ENCODE results near the gene INSRR.

The INSRR gene

DNA sequence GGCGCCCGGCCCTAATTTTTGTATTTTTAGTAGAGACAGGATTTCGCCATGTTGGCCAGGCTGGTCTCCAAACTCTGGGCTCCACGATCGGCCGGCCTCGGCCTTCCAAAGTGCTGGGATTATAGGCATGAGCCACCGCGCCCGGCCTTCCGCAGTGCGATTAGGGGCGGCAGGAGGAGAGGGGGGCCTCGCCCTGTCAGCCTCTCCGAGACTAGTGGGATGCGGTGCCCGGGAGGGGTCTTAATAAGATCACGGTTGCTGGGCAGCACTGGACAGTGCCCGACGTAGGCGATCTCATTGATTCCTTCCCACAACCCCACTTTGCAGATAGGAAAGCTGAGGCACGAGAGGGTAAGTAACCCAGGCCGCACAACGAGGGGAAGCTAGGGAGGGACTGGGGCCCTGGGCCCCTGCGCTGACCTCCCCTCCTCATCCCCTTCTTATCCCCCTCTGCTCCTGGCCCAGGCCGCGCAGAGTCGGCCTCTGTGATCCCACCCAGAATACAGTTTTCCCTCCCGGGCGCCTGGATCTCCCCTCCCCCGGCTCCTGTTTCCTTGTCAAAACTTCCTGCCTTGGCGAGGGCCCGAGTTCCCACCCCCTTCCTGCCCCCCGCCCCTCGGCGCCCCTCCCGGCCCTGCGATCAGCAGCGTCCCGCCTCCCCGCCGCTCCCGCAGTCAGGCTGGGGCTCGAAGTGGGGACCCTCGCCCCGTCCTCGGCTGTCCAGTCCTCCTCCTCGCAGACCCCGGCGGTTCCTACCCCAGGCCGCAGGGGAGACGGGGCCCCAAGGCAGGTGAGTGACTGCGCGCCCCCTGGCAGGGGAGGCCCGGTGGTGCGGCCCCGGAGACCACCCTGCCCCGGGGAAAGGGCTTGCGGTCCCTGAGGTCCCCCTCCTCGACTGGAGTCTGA is 34.4 kb upstream of the INSRR start, which contains the start of gene PEAR1:
Gene PEAR1, plus strand, starts transcription at position 671 of the 906 bp plus-strand sequence. CDS start 10,209 bp downstream, outside the sequence.
- no peak for DNase-seq

DNA sequence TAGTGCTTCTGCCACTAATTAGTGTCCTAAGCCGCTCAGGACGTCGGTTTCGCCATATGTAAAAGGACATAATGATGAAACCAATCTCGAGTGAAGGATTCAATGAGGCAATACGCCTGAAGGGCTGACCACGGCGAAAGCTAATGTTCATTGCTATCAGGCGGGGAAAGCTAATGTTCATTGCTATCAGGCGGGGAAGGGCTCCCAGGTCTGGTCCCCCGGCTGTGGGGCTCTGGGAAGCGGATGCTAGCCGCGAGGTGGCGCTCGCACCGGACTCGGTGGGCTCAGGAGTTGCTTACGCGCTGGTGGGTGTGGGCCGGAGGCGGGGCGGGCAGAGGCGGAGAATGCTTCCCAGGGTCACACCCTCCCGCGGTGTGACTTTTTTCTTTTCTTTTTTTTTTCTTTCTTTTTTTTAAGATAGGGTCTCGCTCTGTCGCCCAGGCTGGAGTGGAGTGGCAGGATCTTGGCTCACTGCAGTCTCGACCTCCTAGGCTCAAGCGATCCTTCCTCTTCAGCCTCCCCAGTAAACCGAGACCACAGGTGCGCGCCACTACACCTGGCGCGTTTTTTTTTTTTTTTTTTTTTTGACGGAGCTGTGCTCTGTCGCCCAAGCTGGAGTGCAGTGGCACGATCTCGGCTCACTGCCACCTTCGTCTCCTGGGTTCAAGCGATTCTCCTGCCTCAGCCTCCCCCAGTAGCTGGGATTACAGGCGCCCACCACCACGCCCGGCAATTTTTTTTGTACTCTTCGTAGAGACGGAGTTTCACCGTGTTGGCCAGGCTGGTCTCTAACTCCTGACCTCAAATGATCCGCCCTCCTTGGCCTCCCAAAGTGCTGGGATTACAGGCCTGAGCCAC is 33.5 kb upstream of the INSRR start:
- peak; percentile 87 for DNase-seq

DNA sequence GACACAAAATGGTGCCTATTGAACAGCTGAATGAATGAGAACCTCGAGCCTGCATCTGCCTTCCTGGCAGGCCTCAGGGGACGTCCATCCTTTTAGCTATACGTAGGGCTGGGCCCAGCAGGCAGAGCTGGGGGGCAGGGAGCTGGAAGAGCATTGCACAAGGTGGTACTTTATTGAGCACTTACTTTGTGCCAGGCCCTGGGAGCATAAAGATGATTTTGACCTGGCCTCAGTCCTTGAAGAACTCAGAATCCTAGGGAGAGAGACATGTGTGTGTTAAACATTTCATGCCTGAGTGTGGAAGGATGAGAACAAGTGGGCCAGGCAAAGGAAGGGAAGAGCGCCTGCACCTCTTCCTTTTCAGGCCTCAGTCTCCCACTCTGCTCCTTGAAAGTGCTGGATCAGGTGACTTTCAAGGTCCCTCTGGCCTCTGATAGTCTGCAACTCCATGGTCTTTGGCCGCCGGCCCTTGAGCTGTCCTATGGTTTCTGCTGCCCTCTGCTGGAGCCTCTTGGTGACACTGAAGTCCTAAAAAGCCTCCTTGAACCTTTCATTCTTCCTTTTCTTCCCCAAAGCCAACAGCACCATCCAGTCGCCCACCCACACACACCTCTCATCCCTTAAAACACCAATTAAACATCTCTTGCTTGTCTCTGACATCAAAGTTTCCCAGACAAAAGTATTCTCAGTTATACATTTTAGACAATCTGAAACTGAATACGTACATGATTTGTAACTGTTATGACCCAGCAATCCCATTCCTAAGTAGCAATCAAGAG is 31.1 kb upstream of the INSRR start:
- peak; percentile 56 for DNase-seq

DNA sequence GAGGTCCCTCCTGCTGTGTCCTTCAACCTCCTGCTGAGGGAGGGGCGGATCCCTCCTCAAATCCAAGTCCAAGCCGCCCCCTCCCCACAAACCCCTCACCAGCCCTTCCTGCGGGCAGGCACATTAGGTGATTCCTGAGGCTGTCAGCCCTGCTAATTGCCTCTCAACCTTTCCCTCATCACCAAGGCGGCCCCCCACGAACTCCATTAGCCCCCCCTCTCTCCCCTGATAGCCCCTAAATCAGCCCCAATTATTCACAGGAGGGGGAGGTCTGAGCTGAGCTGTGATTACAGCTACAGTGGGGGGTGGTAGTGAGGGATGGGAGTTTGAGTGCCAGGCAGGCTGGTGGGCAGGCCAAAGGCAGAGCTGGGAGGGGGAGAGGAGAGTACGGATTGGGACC is 28.8 kb upstream of the INSRR start:
- no peak for DNase-seq

DNA sequence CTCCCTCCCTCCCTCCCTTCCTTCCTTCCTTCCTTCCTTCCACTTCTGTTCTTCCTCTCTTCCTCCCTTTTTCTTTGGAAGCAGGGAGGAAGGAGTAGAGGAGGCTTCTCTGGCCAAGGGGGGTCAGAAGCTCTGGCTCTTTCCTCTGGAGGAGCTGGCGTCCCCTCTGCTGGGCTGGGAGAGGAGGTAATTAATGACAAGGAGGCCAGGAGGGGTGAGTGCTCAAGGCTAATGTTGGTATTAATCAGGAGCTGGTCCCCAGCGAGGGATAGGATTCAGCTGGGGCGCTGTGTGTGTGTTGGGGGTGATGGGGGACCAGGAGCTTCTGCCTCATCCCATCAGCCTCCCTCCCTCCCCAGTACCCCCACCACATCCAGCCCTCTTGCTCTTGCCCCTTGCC is 28.4 kb upstream of the INSRR start:
- no peak for DNase-seq

DNA sequence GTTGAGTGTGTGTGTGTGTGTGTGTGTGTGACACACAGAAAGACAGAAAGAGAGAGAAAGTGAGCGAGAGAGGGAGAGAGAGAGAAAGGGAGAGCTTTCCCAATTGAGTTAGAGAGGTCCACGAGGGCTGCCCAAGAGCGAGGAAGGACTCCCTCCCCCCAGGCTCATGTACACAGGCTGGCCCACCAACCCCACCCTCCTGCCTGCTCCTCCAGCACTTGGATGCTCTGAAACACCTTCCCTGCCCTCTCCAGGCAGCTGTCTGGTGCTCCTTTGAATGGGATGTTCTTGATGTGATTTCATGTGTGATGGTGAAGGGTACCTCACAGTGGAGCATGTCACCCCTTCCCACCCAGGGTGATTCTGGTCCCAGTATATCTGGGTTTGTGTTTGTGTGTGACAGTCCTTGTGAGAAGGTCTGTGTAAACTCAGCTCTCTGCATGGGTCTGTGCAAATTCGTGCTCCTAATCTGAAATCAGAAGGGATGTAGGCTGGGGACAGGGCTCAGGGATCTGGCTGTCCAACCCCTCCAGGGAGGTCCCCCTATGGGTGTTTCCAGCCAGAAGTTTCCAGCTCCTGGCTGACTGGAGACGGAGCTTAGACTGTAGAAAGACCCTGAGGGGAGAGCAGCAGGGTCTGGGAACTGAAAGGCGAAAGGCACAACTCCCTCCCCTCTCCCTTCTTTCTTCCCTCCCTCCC is 27.8 kb upstream of the INSRR start:
- DNase-seq, result no peak

DNA sequence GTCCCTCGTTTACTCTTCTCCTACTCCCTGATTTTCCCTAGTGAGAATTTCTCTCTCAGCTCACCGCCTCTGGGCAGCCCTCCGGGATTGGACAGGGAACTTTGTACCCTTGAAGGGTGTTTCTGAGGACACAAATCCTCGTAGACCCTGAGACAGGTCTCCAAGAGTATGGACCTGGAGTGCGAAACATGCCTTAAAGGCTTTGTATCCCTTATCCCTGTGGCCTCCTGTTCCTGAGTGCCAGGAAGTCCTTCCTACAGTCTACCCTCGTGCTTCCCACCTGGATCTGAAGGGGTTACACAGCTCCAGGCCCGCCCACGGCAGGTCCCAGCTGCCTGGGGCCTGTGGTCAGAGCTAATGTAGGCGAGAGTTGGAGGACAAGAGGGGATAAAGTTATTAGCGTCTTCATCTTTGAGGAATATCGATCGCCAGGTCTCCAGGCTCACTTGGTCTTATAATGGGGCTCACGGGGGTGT is 27.0 kb upstream of the INSRR start:
- DNase-seq, result no peak

DNA sequence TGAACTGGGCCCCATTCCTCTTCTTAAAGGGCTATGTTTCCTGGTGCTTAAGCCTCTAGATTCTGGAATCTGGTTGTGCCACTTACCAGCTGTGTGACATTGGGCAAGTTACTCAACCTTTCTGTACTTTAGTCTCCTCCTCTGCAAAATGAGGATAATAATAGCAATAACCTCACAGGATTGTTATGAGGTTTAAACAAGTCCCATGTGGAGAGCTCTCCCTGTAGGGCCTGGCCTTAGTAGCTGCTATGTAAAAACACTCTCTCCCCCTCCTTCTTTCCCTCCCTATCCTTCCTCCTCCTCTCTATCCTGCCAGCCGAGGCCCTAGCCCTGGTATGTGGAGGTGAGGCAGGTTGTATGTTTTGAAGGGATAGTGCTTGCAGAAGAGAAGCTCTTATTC is 26.4 kb upstream of the INSRR start:
- DNase-seq, result no peak

DNA sequence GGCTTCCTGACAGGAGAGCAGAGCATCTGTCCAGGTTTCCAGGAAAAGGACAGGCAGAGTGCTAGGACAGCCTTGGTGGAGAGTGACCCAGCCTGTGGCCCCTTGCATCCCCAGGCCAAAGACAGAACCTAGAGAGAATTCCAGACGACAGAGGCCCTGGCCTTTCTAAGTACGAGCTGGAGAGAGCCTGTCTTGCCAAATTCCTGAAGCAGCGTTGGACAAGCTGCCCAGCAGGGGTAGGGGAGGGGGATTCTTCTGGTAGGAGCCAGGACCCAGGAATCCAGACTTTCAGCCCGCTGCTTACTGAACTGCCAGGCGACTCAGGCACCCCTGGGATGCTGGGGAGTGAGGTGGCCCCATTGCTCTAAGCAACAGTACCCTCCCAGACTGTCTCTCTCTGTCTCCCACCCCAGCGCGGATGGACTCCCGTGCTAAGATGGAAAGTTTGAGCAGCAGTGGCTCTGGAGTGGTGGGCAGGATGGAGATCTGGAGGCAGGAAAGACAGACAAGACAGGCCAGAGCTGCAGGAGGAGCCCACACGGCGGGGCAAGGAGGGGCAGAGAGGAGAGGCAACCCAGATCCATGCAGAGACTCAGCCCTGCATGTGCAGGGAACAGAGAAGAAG is 25.8 kb upstream of the INSRR start:
- no peak for DNase-seq

DNA sequence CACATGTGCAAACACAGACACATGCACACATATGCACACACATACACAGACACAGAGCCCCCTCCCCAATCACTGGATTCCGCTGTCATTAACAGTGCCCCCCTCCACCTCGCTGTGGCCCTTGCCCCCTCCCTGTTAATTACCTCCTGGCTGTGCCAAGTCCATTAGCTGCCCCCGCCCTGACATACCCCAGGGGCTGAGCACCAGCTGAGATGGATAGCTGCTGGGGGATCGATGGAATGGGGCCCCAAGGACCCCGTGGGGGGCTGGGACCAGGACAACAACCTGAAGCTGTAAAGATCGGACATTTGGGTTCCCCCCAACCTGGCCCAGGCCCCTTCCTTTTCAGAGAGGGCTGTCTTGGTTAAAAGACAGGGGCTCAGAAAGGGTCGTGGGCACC is 25.0 kb upstream of the INSRR start:
- no peak for DNase-seq

DNA sequence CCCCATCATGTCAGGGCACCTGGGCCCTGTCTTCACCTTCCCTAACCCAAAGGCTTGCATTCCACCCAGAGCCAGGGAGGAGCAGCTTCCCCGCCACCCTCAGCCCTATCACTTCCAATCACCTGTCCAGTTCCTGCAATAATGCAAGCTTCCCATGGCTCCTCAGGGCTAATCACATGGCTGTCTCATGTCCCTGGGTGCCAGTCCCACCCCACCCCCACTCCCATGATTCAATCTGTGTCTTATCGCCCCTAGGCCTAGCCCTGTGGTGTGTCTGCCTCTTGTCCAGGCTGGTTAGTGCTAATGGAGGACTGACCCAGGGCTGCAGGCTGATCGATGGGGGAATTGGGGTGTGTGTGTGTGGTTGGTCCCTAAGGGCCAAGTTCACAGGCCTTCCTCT is 23.6 kb upstream of the INSRR start:
- DNase-seq, result no peak

DNA sequence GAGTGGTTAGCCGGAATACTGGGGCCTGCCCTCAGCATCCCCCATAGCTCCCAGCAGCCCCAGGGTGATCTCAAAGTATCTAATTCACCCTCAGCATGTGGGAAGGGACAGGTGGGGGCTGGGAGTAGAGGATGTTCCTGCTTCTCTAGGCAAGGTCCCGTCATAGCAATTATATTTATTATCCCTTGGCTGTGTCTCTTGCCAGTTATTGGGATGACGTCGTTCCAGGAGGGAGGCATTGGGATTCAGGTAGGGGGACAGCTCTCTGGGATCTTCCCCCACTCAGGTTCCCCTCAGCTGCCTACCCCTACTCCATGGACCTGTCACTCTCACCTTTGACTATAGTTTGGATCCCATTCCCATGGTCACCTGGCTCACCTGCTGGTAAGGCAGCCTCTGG is 22.7 kb upstream of the INSRR start:
- DNase-seq, result no peak

DNA sequence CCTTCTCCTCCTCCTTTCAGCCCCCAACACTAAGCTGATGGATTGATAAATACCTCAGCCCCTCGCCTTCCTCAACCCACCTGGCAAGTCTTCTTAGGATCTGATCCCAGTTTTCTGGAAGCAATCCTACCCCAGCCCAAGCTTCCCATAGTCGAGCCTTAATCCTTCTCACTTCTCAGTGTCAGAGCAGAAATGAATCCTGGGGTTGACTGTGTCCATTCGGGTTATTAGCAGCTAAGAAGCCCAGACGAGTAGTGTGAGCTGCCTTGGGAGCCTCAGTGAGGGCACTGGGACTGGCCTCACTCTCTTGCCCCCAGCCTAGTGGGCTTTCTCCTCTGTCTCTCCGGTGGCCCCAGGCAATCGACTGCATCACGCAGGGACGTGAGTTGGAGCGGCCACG is 22.2 kb upstream of the INSRR start:
- no peak for DNase-seq

DNA sequence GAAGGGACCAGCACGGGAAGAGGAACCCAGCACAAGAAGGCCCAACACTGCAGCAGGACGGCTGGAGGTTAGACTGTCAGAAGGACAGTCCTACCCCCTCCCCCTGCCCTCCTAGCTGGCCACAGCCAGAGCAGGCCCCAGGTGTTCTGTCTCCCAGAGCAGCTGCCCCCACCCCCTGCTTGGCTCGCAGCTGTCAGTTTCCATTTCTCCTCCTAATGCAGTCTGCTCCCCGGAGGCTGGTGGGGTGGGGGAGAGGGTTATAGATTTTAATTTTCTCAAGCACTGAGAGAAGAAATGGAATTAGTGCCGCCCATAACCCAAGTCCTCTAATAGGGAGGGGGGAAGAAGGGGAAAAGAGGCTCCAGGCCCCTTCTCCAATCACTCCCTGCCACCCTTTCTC is 21.6 kb upstream of the INSRR start:
- no peak for DNase-seq

DNA sequence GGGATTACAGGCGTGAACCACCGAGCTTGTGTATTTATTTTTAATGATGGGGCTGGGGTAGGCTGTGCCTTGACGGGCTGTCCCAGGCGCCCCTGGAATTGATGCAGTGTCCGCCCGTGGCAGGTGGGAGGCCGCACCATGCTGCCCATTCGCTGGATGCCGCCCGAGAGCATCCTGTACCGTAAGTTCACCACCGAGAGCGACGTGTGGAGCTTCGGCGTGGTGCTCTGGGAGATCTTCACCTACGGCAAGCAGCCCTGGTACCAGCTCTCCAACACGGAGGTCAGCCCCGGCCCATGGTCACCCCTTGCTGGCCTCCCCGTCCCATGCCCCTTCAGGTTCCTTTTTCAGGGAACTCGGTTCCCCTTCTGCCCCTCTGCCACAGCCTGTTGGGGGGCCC is 21.0 kb upstream of the INSRR start:
- DNase-seq, result no peak

DNA sequence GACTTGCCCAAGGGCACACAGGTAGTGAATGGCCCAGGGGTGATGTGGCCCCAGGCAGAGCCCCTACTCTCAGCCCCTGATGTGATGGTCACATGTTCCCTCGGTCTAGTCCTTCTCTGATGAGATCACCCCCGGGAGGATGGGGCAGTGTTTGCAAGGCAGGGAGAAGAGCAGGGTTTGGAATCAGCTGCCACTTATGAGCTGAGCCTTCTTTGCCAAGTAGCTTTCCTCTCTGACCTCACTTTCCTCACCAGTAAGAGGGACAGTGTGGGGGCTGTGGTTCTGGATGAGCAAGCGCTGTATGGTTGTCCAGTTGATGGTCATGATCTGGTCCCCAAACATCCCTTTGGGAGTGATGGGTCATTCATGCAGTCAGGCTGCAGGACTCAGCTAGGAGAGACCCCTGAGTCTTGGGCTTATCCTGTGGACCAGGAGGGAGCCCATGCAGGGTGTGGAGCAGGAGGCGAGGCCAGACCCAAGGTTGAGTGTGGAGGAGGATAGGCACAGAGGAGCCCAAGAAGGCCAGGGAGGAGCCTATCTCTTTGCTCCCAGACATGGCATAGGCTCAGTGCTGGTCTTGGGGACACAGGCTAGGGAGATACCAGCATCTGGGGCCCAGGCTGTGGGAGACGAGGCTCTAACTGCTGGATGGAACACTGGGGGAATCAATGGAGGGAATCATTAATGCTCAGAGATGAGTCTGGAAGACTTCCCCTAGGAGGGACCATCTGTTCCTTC is 18.7 kb upstream of the INSRR start:
- no peak for DNase-seq

DNA sequence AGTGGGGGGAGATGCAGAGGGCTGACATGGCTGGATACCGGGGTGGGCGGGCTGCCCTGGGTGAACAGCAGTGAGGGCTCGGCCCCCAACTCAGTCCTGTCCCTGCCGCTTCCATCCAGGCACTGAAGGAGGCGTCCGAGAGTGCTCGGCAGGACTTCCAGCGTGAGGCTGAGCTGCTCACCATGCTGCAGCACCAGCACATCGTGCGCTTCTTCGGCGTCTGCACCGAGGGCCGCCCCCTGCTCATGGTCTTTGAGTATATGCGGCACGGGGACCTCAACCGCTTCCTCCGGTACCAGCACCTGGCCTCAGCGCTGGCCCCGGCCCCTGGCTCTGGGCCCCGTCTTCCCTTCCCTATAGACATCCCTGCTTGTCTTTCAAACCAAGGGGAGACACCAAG is 17.4 kb upstream of the INSRR start:
- no peak for DNase-seq

DNA sequence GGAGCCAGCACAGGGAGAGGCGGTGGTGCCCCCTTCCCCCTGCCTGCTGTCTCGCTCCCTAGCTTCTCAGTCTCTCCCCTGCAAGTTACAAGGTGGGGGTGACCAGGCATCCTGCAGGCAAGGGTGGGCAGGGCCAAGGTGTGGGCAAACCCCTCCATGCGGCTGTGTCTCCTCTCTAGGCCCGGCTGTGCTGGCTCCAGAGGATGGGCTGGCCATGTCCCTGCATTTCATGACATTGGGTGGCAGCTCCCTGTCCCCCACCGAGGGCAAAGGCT is 16.4 kb upstream of the INSRR start:
- no peak for DNase-seq

DNA sequence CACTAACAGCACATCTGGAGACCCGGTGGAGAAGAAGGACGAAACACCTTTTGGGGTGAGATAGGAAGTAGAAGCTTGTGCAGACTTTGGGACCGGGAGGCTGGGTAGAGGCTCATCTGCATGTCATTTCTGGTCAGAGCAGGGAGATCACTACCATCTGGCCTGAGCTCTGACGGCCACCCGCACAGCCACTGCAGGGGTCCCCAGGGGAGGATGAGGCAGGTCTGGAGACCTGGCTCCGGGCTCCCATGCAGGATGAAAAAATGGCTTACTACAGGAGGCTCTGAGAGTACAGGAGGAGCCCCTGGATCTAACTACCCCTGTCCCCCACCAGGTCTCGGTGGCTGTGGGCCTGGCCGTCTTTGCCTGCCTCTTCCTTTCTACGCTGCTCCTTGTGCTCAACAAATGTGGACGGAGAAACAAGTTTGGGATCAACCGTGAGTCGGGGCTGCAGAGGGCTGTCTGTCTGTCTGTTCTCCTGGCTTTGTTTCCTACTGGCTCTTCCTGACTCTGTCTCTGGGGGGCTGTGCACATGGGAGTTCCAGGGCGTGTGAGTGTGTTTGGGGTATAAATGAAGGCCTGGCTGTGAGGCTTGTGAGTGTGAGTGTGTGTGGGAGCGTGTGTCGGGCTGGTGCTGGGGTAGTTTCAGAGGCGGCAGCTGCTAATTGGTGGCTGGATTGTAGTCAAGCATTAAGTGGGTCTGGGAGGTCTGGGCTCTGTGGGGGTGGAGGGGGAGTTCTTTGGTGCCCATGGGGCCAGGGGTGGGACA is 15.8 kb upstream of the INSRR start:
- DNase-seq, result no peak

DNA sequence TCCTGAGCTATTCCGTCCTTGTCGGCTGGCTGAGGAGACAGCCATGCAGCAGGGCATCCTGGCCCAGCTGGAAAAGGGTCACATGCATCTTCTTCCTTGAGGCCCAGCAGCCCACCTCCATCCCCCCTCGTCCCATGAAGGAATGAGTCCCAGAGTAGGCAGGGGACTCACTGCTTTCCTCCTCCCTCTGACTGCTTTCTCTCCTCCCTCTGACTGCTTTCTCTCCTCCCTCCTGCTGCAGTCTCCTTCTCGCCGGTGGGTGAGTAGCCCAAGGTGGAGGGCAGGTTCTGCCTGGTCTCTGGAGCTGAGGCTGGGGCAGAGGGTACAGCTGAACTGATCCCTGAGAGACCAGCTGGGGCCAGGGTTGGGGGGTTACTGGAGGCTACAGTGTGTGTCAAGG is 15.2 kb upstream of the INSRR start:
- no peak for DNase-seq

DNA sequence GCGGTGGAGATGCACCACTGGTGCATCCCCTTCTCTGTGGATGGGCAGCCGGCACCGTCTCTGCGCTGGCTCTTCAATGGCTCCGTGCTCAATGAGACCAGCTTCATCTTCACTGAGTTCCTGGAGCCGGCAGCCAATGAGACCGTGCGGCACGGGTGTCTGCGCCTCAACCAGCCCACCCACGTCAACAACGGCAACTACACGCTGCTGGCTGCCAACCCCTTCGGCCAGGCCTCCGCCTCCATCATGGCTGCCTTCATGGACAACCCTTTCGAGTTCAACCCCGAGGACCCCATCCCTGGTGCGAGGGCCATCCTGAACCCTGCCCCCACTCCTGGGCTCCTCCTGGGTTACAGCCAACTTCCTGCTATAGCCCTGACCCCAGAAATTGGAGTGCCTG is 14.7 kb upstream of the INSRR start:
- DNase-seq, result no peak
